ENCODE measurements around the gene DPF3. TPM values are rescaled to one million over a fixed set of nuclear protein-coding genes. Genes with fewer than 3 reads are reported as not detected.

DPF3 gene
- polyA plus RNA-seq, 2 of the 4 experiments (the other 2 are of a cell fraction): 0.05 to 0.09 TPM

DNA sequence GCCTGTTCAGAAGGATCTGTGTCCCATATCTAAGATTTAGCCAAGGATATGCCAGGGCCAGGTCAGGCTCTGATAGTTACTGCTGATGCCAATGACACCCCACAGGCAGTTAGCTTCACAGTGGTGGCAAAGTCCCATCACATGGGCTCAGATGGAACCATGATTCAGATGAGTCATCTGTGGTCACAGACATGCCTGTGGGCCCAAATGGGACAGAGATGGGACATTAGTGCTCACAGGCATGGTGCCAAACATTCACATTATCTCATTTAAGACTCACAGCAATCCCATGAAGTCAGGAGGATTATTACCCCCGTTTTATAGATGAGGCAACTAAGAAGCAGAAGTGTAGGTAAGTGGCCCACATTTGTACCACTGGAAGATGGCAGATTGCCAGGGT lies 207.8 kb downstream of the DPF3 start:
- Histone ChIP-seq H3K4me3 (no peak overlapping the region), H3K4me1 (no peaks in the 10 kb centered on the region), H3K9me3 (no peaks in the 10 kb centered on the region), H3K27ac (no peak overlapping the region), H3K4me2 (no peak overlapping the region)
- FAIRE-seq (no peak), ATAC-seq (0 out of 6 replicates have a peak, but pooled peaks of 1 of the 2 experiments have one; percentile 24), DNase-seq (ENCODE audit: low read depth in 1 of 2, low spot score in 1 of 2) (no peak)
- TF ChIP-seq CBX8 (IDR thresholded peaks at IDR 0.05) (no peak), RCOR1 (IDR thresholded peaks at IDR 0.05; ENCODE audit: low read depth, low read length) (no peak), GATA3 (IDR thresholded peaks at IDR 0.05; ENCODE audit: borderline replicate concordance) (no peak), ESRRA (IDR thresholded peaks at IDR 0.05; ENCODE audit: borderline replicate concordance, low read length) (no peak), NFE2L2 (conservative IDR thresholded peaks at IDR 0.05; ENCODE audit: low read length) (no peak), ZC3H11A (IDR thresholded peaks at IDR 0.05) (no peak), CEBPB (IDR thresholded peaks at IDR 0.05) (no peak), PHF8 (IDR thresholded peaks at IDR 0.05; ENCODE audit: borderline replicate concordance, low read depth) (no peak), FOXS1 (CRISPR knock-in tag; IDR thresholded peaks at IDR 0.05) (no peak), KDM1A (IDR thresholded peaks at IDR 0.05; ENCODE audit: low read depth) (no peak), TFCP2L1 (CRISPR knock-in tag; IDR thresholded peaks at IDR 0.05) (no peak), EP300 (IDR thresholded peaks at IDR 0.05) (no peak), ZNF302 (CRISPR knock-in tag; IDR thresholded peaks at IDR 0.05) (no peak), RARB (CRISPR knock-in tag; IDR thresholded peaks at IDR 0.05) (no peak), ZSCAN20 (CRISPR knock-in tag; IDR thresholded peaks at IDR 0.05) (no peak)
- TF ChIP-seq, protein P1, sequence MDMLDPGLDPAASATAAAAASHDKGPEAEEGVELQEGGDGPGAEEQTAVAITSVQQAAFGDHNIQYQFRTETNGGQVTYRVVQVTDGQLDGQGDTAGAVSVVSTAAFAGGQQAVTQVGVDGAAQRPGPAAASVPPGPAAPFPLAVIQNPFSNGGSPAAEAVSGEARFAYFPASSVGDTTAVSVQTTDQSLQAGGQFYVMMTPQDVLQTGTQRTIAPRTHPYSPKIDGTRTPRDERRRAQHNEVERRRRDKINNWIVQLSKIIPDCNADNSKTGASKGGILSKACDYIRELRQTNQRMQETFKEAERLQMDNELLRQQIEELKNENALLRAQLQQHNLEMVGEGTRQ (IDR thresholded peaks at IDR 0.05): no peak
- TF ChIP-seq, protein P2, sequence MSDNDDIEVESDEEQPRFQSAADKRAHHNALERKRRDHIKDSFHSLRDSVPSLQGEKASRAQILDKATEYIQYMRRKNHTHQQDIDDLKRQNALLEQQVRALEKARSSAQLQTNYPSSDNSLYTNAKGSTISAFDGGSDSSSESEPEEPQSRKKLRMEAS (IDR thresholded peaks at IDR 0.05): no peak
- TF ChIP-seq, protein P3, sequence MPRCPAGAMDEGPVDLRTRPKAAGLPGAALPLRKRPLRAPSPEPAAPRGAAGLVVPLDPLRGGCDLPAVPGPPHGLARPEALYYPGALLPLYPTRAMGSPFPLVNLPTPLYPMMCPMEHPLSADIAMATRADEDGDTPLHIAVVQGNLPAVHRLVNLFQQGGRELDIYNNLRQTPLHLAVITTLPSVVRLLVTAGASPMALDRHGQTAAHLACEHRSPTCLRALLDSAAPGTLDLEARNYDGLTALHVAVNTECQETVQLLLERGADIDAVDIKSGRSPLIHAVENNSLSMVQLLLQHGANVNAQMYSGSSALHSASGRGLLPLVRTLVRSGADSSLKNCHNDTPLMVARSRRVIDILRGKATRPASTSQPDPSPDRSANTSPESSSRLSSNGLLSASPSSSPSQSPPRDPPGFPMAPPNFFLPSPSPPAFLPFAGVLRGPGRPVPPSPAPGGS (IDR thresholded peaks at IDR 0.05): no peak
- TF ChIP-seq, protein P4, sequence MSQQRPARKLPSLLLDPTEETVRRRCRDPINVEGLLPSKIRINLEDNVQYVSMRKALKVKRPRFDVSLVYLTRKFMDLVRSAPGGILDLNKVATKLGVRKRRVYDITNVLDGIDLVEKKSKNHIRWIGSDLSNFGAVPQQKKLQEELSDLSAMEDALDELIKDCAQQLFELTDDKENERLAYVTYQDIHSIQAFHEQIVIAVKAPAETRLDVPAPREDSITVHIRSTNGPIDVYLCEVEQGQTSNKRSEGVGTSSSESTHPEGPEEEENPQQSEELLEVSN (IDR thresholded peaks at IDR 0.05; ENCODE audit: borderline replicate concordance, low read depth): no peak
- 8% methylated on average over 1 of the region's 1 CpG for WGBS (ENCODE audit: missing lambda C conversion rate)
- ChIA-PET POLR2A (no interaction called here), CTCF (no interaction called here)

DNA sequence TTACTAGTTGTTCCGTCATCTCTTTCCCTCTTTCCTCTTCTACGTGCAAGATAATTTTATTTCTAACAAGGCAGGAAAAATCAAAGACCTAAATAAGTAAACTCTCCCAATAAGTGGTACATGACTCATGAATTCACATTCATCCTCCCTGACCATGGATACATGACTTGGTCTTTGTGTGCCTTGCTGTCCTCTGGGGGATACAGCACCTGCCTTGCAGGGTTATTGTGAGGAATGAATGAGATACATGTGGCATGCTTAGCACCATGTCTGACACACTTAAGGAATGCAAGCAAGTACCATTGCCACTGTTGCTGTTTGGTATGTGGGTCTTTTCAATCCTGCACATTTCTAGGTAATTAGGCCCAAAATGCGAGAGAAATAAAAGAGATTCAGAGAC lies 208.4 kb downstream of the DPF3 start:
- CTCF ChIA-PET: no interaction called here
- H3K4me3 ChIP-seq: no peak overlapping the region
- H3K4me2 ChIP-seq: no peak overlapping the region
- TF ChIP-seq HOXA7 (CRISPR knock-in tag; IDR thresholded peaks at IDR 0.05) (no peak), POLR2AphosphoS2 (conservative IDR thresholded peaks at IDR 0.05; ENCODE audit: low read length) (no peak), ZC3H11A (IDR thresholded peaks at IDR 0.05) (no peak), RCOR1 (IDR thresholded peaks at IDR 0.05; ENCODE audit: low read depth, low read length) (no peak), RAD21 (conservative IDR thresholded peaks at IDR 0.05 in 1 of 2, IDR thresholded peaks at IDR 0.05 in 1 of 2) (no peak), FOSB (CRISPR knock-in tag; IDR thresholded peaks at IDR 0.05) (no peak), RARB (CRISPR knock-in tag; IDR thresholded peaks at IDR 0.05) (no peak), JUN (IDR thresholded peaks at IDR 0.05) (no peak), ZFP36 (IDR thresholded peaks at IDR 0.05; ENCODE audit: borderline replicate concordance, partially characterized antibody) (no peak), NFE2L2 (conservative IDR thresholded peaks at IDR 0.05; ENCODE audit: low read length) (no peak), PHF8 (IDR thresholded peaks at IDR 0.05; ENCODE audit: borderline replicate concordance, low read depth) (no peak), EHF (CRISPR knock-in tag; IDR thresholded peaks at IDR 0.05) (no peak), MAFK (IDR thresholded peaks at IDR 0.05; ENCODE audit: partially characterized antibody) (no peak), CEBPB (IDR thresholded peaks at IDR 0.05) (no peak), SMC3 (IDR thresholded peaks at IDR 0.05) (no peak), HDAC2 (IDR thresholded peaks at IDR 0.05) (no peak)
- TF ChIP-seq, protein P3 (IDR thresholded peaks at IDR 0.05): no peak
- TF ChIP-seq, protein P2 (IDR thresholded peaks at IDR 0.05): no peak
- TF ChIP-seq, protein P5, sequence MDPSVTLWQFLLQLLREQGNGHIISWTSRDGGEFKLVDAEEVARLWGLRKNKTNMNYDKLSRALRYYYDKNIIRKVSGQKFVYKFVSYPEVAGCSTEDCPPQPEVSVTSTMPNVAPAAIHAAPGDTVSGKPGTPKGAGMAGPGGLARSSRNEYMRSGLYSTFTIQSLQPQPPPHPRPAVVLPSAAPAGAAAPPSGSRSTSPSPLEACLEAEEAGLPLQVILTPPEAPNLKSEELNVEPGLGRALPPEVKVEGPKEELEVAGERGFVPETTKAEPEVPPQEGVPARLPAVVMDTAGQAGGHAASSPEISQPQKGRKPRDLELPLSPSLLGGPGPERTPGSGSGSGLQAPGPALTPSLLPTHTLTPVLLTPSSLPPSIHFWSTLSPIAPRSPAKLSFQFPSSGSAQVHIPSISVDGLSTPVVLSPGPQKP (IDR thresholded peaks at IDR 0.05; ENCODE audit: low read depth, low read length): no peak
- no peak overlapping the region for H3K27ac ChIP-seq
- ATAC-seq (no peak), DNase-seq (ENCODE audit: low read depth in 1 of 2, low spot score in 1 of 2) (no peak), FAIRE-seq (no peak)
- no peaks in the 10 kb centered on the region for H3K4me1 ChIP-seq
- POLR2A ChIA-PET: no interaction called here
- no peaks in the 10 kb centered on the region for H3K9me3 ChIP-seq
- WGBS (ENCODE audit: missing lambda C conversion rate): 67% methylated on average over 3 of the region's 3 CpGs

Measured in A549 (cell line).